Hepatocyte (in vitro differentiated cells): Measurements from ENCODE around the gene TTC28.

Source experiments
- CTCF ChIP-seq: fragments of 200-600 bp; sonication (generic); IDR thresholded peaks from 2 replicates; pipeline ENCODE4 v1.5.1; 2016; ENCODE audit warnings: antibody characterized with exemption, mild to moderate bottlenecking; ENCODE audit not compliant: poor library complexity
- EZH2 ChIP-seq: fragments of 200-600 bp; sonication (generic); IDR thresholded peaks from 2 replicates; pipeline ENCODE4 v1.6.1; 2016; ENCODE audit warnings: antibody characterized with exemption, mild to moderate bottlenecking, borderline replicate concordance
- EZH2phosphoT487 ChIP-seq: fragments of 200-600 bp; sonication (generic); IDR thresholded peaks from one replicate; pipeline ENCODE4 v1.6.1; 2018; ENCODE audit warnings: antibody characterized with exemption, mild to moderate bottlenecking, low read depth, moderate library complexity; ENCODE audit not compliant: unreplicated experiment, severe bottlenecking

DNA sequence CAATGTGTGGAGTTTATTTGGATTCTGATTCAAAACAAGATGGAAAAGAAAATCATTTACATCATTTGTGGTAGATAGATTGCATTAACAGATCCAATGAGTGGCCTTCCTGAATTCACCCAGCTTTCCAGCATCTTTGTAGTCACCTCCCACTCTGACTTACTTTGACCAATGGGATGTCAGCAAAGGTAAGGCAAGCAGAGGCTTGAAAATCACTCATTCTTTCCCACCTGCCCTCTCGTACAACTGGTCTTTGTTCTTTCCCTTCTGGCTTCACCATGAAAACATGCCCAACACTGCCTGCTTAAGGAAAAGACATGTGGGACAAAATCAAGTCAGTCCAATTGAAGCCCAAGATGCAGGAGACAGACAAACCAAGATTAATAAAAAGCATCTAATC is 202.1 kb downstream of the TTC28 start:
- TF ChIP-seq CTCF: no peak
- TF ChIP-seq EZH2phosphoT487: no peak
- TF ChIP-seq EZH2: no peak
